RWPE2 (cell line): ENCODE measurements around the gene PDGFRB.
A peak's percentile ranks its signal among the peaks of the same experiment; 100 is the strongest.

Experiments used
- ATAC-seq: fragments of 200-7000 bp; cut with Tn5 transposase; 3 replicates; pipeline ENCODE4 v1.9.1; 2021; ENCODE audit warnings: low read depth
- DNase-seq: peaks from one replicate; pipeline ENCODE4 v3.0.0-alpha.2; 2020; ENCODE audit warnings: low spot score
- H3K27ac ChIP-seq: fragments of 450-650 bp; 2 replicates; pipeline ENCODE4 v1.5.1; 2017; ENCODE audit warnings: mild to moderate bottlenecking; ENCODE audit not compliant: poor library complexity, severe bottlenecking
- H3K27me3 ChIP-seq: fragments of 250-450 bp; sonication (Bioruptor Pico); 2 replicates; pipeline ENCODE4 v1.5.1; 2021; ENCODE audit warnings: mild to moderate bottlenecking, moderate library complexity; ENCODE audit not compliant: insufficient read depth, poor library complexity, severe bottlenecking
- H3K36me3 ChIP-seq: fragments of 250-450 bp; sonication (Bioruptor Pico); 2 replicates; pipeline ENCODE4 v1.5.1; 2020; ENCODE audit warnings: low read depth, mild to moderate bottlenecking, moderate library complexity
- H3K4me1 ChIP-seq: fragments of 250-450 bp; sonication (Bioruptor Pico); 2 replicates; pipeline ENCODE4 v1.5.1; 2021; ENCODE audit warnings: mild to moderate bottlenecking, moderate library complexity; ENCODE audit not compliant: insufficient read depth, poor library complexity, severe bottlenecking
- H3K4me3 ChIP-seq: fragments of 250-450 bp; sonication (Bioruptor Pico); 2 replicates; pipeline ENCODE4 v1.5.1; 2021; ENCODE audit warnings: mild to moderate bottlenecking, moderate library complexity; ENCODE audit not compliant: severe bottlenecking
- H3K9me3 ChIP-seq: fragments of 250-450 bp; sonication (Bioruptor Pico); 2 replicates; pipeline ENCODE4 v1.5.1; 2021; ENCODE audit warnings: mild to moderate bottlenecking, moderate library complexity; ENCODE audit not compliant: severe bottlenecking
- TF ChIP-seq, protein P1 (sequence below): fragments of 450-650 bp; IDR thresholded peaks from one replicate; pipeline ENCODE4 v1.5.1; 2017; ENCODE audit warnings: mild to moderate bottlenecking, moderate library complexity; ENCODE audit not compliant: poor library complexity, severe bottlenecking

The PDGFRB gene

DNA sequence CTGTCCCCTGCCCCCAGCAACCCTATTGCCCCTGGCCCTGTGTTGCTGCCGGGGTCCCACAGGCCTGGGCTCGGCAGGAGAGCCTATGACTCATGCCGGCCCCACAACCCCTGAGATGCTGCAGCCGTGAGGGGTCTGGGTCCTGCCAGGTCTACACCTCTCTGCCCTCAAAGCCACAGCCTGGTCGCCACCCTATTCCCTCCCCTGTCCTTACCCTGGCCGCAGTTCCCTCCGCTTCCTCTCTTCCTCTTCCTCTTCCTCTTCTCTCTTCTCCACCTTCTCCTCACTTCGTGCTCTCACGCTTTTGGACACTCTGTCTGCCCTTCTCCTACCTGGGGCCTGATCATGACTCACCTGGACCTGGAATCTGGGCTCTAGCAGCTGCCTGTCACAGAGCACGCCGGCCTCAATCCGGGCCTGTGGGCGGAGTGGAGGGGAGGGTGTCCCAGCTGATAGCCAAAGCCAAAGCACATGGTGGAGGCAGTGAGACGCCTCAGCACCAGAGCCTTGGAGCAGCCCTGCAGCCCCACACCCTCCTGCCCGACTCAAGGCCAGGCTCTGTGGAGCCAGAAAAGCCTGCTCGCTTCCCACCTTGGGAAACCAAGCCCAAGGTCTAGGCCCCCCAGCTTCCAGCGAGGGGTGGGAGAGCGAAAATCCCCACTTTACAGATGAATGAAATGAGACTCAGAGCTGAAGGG, 42.4 kb downstream of the PDGFRB start:
- ATAC-seq = peak; percentile 80
- H3K9me3 ChIP-seq = no peaks in the 10 kb centered on the region
- no peak overlapping the region for H3K4me3 ChIP-seq
- TF ChIP-seq, protein P1, sequence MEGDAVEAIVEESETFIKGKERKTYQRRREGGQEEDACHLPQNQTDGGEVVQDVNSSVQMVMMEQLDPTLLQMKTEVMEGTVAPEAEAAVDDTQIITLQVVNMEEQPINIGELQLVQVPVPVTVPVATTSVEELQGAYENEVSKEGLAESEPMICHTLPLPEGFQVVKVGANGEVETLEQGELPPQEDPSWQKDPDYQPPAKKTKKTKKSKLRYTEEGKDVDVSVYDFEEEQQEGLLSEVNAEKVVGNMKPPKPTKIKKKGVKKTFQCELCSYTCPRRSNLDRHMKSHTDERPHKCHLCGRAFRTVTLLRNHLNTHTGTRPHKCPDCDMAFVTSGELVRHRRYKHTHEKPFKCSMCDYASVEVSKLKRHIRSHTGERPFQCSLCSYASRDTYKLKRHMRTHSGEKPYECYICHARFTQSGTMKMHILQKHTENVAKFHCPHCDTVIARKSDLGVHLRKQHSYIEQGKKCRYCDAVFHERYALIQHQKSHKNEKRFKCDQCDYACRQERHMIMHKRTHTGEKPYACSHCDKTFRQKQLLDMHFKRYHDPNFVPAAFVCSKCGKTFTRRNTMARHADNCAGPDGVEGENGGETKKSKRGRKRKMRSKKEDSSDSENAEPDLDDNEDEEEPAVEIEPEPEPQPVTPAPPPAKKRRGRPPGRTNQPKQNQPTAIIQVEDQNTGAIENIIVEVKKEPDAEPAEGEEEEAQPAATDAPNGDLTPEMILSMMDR = no peak
- H3K27ac ChIP-seq = no peak overlapping the region
- no peaks in the 10 kb centered on the region for H3K36me3 ChIP-seq
- no peaks in the 10 kb centered on the region for H3K27me3 ChIP-seq
- H3K4me1 ChIP-seq = peaks cover 15% of the 10 kb centered on the region
- no peak for DNase-seq

DNA sequence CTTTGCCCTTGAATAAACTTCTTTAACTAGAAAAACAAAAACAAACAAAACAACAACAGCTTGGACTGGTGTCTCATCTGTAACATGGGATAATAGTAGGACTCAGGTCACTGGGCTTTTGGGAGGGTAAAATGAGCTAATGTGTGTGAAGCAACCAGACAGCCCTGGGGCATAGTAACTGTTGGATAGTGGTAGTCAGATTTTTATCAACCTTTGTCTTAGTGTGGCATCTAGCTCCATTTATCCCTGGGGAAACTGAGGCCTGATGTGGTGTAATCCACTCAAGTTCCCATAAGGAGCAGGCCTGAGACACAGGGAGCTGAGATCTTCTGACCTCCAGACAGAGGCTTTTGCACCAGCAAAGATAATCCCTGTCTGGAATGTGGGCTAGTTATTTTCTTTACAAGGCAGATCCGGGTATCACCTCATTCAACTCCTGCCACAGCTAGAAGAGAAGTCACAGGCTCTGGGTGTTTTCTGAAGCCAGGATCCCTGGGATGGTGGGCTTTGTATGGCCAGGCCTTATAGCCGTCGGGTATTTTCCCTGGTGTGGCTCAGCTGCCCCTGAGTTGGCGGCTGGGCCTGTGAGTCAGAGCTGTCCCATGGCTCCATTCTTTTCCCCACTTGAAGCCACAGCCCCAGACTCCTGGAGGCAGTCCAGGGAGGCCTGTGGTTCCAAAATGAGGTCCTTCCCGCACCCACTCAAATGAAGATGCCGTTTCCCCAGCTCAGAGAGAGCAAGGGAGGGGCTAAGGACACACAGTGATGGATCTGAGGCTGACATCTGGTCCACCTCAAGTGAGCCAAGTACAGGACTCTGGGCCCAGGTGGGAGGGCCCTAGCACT, 43.2 kb downstream of the PDGFRB start:
- TF ChIP-seq, protein P1 = no peak
- DNase-seq = no peak
- Histone ChIP-seq H3K4me3 (no peak overlapping the region), H3K9me3 (no peaks in the 10 kb centered on the region), H3K27ac (no peak overlapping the region), H3K4me1 (peaks cover 15% of the 10 kb centered on the region), H3K27me3 (no peaks in the 10 kb centered on the region), H3K36me3 (no peaks in the 10 kb centered on the region)
- peak; percentile 22; the same call in 2 of the 3 replicates for ATAC-seq

GRCh38 chr5:150111122-150111521, 44.5 kb downstream of the PDGFRB start:
- H3K4me1 ChIP-seq = peaks cover 15% of the 10 kb centered on the region
- no peak overlapping the region for H3K4me3 ChIP-seq
- no peak overlapping the region for H3K27ac ChIP-seq
- no peak for ATAC-seq
- no peaks in the 10 kb centered on the region for H3K36me3 ChIP-seq
- DNase-seq = no peak
- H3K9me3 ChIP-seq = no peaks in the 10 kb centered on the region
- TF ChIP-seq, protein P1 = no peak
- H3K27me3 ChIP-seq = no peaks in the 10 kb centered on the region

GRCh38 chr5:150109921-150110320, 45.7 kb downstream of the PDGFRB start:
- Histone ChIP-seq H3K9me3 (no peaks in the 10 kb centered on the region), H3K4me3 (no peak overlapping the region), H3K27me3 (no peaks in the 10 kb centered on the region), H3K4me1 (peaks cover 15% of the 10 kb centered on the region), H3K27ac (no peak overlapping the region), H3K36me3 (no peaks in the 10 kb centered on the region)
- DNase-seq (no peak), ATAC-seq (no peak)
- TF ChIP-seq, protein P1 = no peak
